GM10266 (cell line): ENCODE measurements around the gene NCAPH2.
A peak's percentile ranks its signal among the peaks of the same experiment; 100 is the strongest.

Experiments used
- DNase-seq: peaks from one replicate; pipeline ENCODE4 v3.0.0; 2012; ENCODE audit errors: extremely low spot score
- TF ChIP-seq, protein P1 (sequence below): IDR thresholded peaks from 2 replicates; pipeline ENCODE4 v1.5.1; 2012; ENCODE audit warnings: mild to moderate bottlenecking, low read depth; ENCODE audit not compliant: control insufficient read depth, insufficient read depth; ENCODE audit errors: missing control alignments

The NCAPH2 gene

DNA sequence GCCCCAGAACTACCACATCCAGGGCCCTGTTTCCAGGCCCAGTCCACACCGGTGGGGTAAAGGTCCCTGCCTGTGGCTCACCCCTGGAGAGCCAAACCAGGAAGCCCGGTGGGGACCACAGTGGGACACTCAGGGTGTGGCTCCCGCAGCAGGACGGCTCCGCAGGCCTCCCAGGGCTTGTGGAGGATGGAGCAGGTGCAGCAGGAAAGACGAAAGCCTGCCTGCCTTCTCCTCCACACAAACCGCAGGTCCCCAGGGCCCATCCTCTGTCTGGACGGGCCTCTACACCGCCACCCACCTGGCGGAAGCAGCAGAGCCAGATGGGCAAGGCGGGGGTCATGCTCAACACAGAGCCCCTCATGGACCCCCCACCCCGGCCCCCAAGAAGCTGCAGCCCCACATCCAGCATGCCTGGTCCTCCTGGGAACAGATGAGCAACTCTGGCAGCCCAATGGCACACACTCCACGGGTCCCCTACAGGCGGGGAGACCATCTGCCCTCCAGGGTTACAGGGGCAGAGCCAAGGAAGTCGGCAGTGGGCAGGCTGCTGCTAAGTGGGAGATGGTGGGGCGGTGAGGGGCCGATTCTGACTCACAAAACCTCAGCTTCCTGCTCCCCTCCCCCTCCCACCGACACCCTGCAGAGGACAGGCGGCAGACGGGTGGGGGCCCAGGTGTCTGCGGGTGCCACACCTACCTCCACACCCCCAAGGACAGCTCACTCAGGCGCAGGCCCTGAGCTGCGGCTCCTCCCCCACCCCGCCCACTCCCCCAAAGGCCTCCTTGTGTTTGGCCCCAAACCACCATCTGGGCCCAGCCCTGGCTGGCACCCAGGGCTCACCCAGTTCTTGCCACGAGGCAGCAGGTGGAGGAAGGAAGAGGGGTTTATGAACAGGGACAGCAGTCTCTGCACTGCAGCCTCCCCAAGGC lies 38.4 kb upstream of the NCAPH2 start:
- TF ChIP-seq, protein P1, sequence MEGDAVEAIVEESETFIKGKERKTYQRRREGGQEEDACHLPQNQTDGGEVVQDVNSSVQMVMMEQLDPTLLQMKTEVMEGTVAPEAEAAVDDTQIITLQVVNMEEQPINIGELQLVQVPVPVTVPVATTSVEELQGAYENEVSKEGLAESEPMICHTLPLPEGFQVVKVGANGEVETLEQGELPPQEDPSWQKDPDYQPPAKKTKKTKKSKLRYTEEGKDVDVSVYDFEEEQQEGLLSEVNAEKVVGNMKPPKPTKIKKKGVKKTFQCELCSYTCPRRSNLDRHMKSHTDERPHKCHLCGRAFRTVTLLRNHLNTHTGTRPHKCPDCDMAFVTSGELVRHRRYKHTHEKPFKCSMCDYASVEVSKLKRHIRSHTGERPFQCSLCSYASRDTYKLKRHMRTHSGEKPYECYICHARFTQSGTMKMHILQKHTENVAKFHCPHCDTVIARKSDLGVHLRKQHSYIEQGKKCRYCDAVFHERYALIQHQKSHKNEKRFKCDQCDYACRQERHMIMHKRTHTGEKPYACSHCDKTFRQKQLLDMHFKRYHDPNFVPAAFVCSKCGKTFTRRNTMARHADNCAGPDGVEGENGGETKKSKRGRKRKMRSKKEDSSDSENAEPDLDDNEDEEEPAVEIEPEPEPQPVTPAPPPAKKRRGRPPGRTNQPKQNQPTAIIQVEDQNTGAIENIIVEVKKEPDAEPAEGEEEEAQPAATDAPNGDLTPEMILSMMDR, result no peak
- peak; percentile 92 for DNase-seq

DNA sequence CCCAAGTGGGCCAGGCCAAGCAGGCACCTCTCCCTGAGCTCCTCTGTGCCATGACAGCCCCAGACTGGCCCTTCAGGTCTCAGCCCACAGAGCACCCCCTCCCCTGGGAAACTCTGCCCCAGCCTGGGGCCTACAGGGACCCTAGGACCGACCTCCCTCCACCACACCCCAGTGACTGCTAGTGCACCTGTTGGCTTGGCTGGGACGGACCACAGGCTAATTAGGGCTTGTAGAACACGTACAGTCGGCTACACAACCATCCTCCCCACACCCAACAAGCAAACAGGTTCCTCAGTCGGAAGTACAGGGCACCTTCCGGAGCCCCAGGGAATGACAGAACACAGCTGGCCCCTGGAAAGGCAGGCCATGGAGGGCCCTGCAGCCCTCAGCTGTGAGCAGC lies 37.5 kb upstream of the NCAPH2 start:
- no peak for DNase-seq

GRCh38 chr22:50471197-50471847 lies 36.7 kb upstream of the NCAPH2 start:
- DNase-seq, result no peak
- TF ChIP-seq, protein P1, result no peak

More for the DNA sequence above, 37.5 kb upstream of the NCAPH2 start:
- TF ChIP-seq, protein P1, result no peak

DNA sequence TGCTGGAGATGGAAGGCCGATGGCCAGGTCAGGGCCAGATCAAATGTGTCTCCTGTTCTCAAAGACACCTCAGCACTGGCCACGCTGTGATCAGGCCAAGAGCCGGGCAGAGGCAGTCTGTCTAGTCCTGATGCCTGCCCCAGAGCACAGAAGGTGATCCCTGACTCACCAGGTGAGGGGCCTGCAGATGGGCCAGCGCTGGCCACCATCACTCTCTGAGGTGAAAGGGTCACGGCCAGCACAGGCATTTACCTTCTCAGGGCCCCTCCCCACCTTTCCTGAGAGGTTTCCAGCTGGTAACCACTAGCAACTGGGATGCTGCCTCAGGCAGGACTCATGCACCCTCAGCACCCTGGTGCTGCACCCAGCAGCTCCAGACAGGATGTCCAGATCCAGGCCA lies 36.1 kb upstream of the NCAPH2 start:
- no peak for DNase-seq
- TF ChIP-seq, protein P1, result no peak

DNA sequence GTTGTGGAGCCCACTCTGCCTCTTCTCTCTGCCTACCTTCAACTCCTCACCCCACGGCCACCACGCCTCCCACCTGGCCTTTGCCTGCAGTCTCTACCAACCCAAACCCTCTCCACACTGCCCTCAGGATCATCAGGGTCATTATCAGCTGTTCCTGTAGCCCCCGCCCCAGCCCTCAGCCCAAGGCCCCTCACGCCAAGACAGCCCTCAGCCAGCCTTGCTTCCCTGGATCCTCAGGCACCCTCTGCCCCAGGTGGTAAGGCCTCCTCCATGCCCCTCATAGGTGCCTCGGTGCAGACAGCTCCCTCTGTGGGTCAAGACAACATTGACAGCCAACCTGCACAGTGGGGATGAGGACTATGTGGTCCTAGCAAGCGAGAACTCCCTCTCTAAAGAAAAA lies 34.9 kb upstream of the NCAPH2 start:
- DNase-seq, result no peak
- TF ChIP-seq, protein P1, result peak; percentile 54

DNA sequence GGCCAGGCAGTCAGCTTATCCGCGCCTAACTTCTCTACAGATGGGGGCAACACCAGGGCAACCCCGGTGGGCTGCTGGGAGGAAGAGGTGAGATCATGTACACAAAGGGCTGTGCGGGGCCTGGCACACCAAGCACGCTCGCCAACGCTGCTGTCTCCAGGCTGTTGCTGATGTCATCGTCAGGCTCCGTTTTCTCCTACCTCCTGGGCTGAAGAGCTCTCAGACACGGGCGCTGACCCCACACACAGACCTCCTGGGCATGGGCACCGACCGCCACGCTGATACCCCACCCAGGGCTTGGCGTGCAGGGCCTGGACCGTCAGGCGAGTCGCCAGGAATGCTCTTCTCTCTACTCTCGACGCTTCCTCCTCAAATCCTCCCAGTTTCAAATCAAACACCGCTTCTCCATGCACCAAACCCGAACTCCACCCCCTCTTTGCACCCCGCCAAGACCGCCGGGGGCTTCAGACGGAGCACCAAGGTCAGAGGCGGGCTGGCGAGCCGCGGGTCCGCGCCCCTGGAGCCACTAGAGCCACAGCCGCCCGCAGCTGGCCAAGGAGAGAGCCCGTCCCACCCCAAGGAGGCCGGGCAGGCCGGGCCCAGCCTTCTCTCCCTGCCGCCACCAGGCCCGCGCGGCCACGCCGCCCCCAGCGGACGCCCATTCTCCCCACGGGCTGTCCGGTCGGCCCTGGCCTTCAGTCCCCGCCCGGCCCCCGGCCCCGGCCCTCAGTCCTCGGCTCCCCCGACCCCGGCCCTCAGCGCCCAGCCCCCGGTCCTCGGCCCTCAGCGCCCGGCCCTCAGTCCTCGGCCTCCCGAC lies 34.0 kb upstream of the NCAPH2 start:
- TF ChIP-seq, protein P1, result peak; percentile 6
- DNase-seq, result no peak
